Measurements from ENCODE around the gene SNX27.

DNA sequence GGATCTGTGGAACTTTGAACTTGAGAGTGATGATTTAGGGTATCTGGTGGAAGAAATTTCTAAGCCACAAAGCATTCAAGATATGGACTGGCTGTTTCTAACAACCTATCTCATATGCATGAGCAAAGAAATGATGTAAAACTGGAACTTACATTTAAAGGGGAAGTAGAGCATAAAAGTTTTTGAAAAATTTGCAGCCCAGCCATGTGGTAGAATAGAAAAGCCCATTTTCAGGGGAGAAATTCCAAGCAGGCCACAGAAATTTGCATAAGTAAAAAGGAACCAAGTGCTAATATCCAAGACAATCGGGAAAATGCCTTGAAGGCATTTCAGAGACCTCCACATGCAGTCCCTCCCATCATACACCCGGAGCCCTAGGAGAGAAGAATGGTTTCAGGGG is 125.2 kb downstream of the SNX27 start:
- TF ChIP-seq ZNF404 (tag by site-specific recombination; IDR thresholded peaks at IDR 0.05) (no peak), PRDM1 (tag by site-specific recombination; IDR thresholded peaks at IDR 0.05) (no peak), ZNF324 (tag by site-specific recombination; IDR thresholded peaks at IDR 0.05) (no peak), YY1 (tag by site-specific recombination; IDR thresholded peaks at IDR 0.05) (no peak), KLF1 (tag by site-specific recombination; IDR thresholded peaks at IDR 0.05) (no peak), ZNF600 (tag by site-specific recombination; IDR thresholded peaks at IDR 0.05) (no peak), ZNF311 (tag by site-specific recombination; IDR thresholded peaks at IDR 0.05; ENCODE audit: borderline replicate concordance) (no peak), ZBTB8A (tag by site-specific recombination; IDR thresholded peaks at IDR 0.05) (no peak), ZNF629 (tag by site-specific recombination; IDR thresholded peaks at IDR 0.05) (no peak)
- TF ChIP-seq, protein P1, sequence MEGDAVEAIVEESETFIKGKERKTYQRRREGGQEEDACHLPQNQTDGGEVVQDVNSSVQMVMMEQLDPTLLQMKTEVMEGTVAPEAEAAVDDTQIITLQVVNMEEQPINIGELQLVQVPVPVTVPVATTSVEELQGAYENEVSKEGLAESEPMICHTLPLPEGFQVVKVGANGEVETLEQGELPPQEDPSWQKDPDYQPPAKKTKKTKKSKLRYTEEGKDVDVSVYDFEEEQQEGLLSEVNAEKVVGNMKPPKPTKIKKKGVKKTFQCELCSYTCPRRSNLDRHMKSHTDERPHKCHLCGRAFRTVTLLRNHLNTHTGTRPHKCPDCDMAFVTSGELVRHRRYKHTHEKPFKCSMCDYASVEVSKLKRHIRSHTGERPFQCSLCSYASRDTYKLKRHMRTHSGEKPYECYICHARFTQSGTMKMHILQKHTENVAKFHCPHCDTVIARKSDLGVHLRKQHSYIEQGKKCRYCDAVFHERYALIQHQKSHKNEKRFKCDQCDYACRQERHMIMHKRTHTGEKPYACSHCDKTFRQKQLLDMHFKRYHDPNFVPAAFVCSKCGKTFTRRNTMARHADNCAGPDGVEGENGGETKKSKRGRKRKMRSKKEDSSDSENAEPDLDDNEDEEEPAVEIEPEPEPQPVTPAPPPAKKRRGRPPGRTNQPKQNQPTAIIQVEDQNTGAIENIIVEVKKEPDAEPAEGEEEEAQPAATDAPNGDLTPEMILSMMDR (tag by site-specific recombination; IDR thresholded peaks at IDR 0.05): no peak
- TF ChIP-seq, protein P2, sequence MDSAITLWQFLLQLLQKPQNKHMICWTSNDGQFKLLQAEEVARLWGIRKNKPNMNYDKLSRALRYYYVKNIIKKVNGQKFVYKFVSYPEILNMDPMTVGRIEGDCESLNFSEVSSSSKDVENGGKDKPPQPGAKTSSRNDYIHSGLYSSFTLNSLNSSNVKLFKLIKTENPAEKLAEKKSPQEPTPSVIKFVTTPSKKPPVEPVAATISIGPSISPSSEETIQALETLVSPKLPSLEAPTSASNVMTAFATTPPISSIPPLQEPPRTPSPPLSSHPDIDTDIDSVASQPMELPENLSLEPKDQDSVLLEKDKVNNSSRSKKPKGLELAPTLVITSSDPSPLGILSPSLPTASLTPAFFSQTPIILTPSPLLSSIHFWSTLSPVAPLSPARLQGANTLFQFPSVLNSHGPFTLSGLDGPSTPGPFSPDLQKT (IDR thresholded peaks at IDR 0.05; ENCODE audit: borderline replicate concordance, low read depth, low read length): no peak
- TF ChIP-seq, protein P3, sequence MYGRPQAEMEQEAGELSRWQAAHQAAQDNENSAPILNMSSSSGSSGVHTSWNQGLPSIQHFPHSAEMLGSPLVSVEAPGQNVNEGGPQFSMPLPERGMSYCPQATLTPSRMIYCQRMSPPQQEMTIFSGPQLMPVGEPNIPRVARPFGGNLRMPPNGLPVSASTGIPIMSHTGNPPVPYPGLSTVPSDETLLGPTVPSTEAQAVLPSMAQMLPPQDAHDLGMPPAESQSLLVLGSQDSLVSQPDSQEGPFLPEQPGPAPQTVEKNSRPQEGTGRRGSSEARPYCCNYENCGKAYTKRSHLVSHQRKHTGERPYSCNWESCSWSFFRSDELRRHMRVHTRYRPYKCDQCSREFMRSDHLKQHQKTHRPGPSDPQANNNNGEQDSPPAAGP (tag by site-specific recombination; IDR thresholded peaks at IDR 0.05): no peak
